ENCODE measurements around the gene BGN. TPM values are rescaled to one million over a fixed set of nuclear protein-coding genes. Genes with fewer than 3 reads are reported as not detected.

BGN gene
- polyA plus RNA-seq, 3 donors: not detected

- peak overlapping the region in 2 of 7 donors; percentile 18 to 68 for H3K27ac Mint-ChIP-seq
- DNase-seq: no peak
- peaks cover 0 to 9% (median 3%) of the 10 kb centered on the region in 3 donors for H3K27me3 Mint-ChIP-seq (ENCODE audit: low read depth in 3 of 3)
- Histone ChIP-seq H3K4me3 (replicated peaks in 1 of 3; ENCODE audit: low read depth in 2 of 3, low read length in 3 of 3) (no peak overlapping the region), H3K4me2 (replicated peaks; ENCODE audit: extremely low read depth, low read length, poor library complexity, severe bottlenecking) (no peak overlapping the region), H3K9ac (ENCODE audit: insufficient read depth, low read length, poor library complexity, severe bottlenecking) (no peak overlapping the region), H3K9me3 (replicated peaks in 1 of 2; ENCODE audit: control insufficient read depth in 1 of 2, insufficient read depth in 1 of 2, low read length in 2 of 2) (no peaks in the 10 kb centered on the region), H3K36me3 (replicated peaks in 1 of 2; ENCODE audit: control insufficient read depth in 1 of 2, insufficient read depth in 2 of 2, low read length in 2 of 2) (peaks cover 21 to 29% of the 10 kb centered on the region in 2 donors), H3K79me2 (ENCODE audit: insufficient read depth, low read length) (no peaks in the 10 kb centered on the region), H3K4me1 (ENCODE audit: control insufficient read depth in 1 of 2, insufficient read depth in 2 of 2, low read length in 2 of 2) (no peaks in the 10 kb centered on the region), H4K20me1 (ENCODE audit: insufficient read depth, low read length) (no peaks in the 10 kb centered on the region), H2AFZ (ENCODE audit: insufficient read depth, low read depth, low read length, poor library complexity, severe bottlenecking) (no peak overlapping the region), H3K27ac (ENCODE audit: low read depth in 1 of 2, low read length in 2 of 2) (no peak overlapping the region), H3K27me3 (ENCODE audit: control insufficient read depth in 2 of 2, insufficient read depth in 2 of 2, low read length in 2 of 2) (no peaks in the 10 kb centered on the region)
- H3K4me1 Mint-ChIP-seq: no peaks in the 10 kb centered on the region
- WGBS (ENCODE audit: insufficient coverage): 93% methylated on average over 9 of the region's 17 CpGs
- TF ChIP-seq, protein P1, sequence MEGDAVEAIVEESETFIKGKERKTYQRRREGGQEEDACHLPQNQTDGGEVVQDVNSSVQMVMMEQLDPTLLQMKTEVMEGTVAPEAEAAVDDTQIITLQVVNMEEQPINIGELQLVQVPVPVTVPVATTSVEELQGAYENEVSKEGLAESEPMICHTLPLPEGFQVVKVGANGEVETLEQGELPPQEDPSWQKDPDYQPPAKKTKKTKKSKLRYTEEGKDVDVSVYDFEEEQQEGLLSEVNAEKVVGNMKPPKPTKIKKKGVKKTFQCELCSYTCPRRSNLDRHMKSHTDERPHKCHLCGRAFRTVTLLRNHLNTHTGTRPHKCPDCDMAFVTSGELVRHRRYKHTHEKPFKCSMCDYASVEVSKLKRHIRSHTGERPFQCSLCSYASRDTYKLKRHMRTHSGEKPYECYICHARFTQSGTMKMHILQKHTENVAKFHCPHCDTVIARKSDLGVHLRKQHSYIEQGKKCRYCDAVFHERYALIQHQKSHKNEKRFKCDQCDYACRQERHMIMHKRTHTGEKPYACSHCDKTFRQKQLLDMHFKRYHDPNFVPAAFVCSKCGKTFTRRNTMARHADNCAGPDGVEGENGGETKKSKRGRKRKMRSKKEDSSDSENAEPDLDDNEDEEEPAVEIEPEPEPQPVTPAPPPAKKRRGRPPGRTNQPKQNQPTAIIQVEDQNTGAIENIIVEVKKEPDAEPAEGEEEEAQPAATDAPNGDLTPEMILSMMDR (IDR thresholded peaks at IDR 0.05): no peak
- intact Hi-C loops (cut with micrococcal nuclease): no loop called here
- no peaks in the 10 kb centered on the region for H3K9me3 Mint-ChIP-seq
- peaks cover 16 to 23% of the 10 kb centered on the region in 2 donors for H3K36me3 Mint-ChIP-seq
- H3K4me3 Mint-ChIP-seq: no peak overlapping the region
These were observed 47.7 kb upstream of the BGN start for GRCh38 chrX:153446950-153447580.

- no peak overlapping the region for H3K4me2 ChIP-seq (replicated peaks; ENCODE audit: extremely low read depth, low read length, poor library complexity, severe bottlenecking)
- no peak overlapping the region for H2AFZ ChIP-seq (ENCODE audit: insufficient read depth, low read depth, low read length, poor library complexity, severe bottlenecking)
- H3K79me2 ChIP-seq (ENCODE audit: insufficient read depth, low read length): no peaks in the 10 kb centered on the region
- no peak overlapping the region for H3K27ac ChIP-seq (ENCODE audit: low read depth in 1 of 2, low read length in 2 of 2)
- Mint-ChIP-seq H3K27ac (no peak overlapping the region), H3K4me3 (no peak overlapping the region), H3K9me3 (no peaks in the 10 kb centered on the region), H3K27me3 (ENCODE audit: low read depth in 3 of 3) (peaks cover 0 to 9% (median 3%) of the 10 kb centered on the region in 3 donors), H3K4me1 (no peaks in the 10 kb centered on the region), H3K36me3 (peaks cover 16 to 23% of the 10 kb centered on the region in 2 donors)
- no peaks in the 10 kb centered on the region for H4K20me1 ChIP-seq (ENCODE audit: insufficient read depth, low read length)
- no peak for DNase-seq
- no peaks in the 10 kb centered on the region for H3K4me1 ChIP-seq (ENCODE audit: control insufficient read depth in 1 of 2, insufficient read depth in 2 of 2, low read length in 2 of 2)
- peaks cover 24 to 33% of the 10 kb centered on the region in 2 donors for H3K36me3 ChIP-seq (replicated peaks in 1 of 2; ENCODE audit: control insufficient read depth in 1 of 2, insufficient read depth in 2 of 2, low read length in 2 of 2)
- H3K4me3 ChIP-seq (replicated peaks in 1 of 3; ENCODE audit: low read depth in 2 of 3, low read length in 3 of 3): no peak overlapping the region
- no peaks in the 10 kb centered on the region for H3K27me3 ChIP-seq (ENCODE audit: control insufficient read depth in 2 of 2, insufficient read depth in 2 of 2, low read length in 2 of 2)
- TF ChIP-seq, protein P1 (IDR thresholded peaks at IDR 0.05): no peak
- H3K9ac ChIP-seq (ENCODE audit: insufficient read depth, low read length, poor library complexity, severe bottlenecking): no peak overlapping the region
- H3K9me3 ChIP-seq (replicated peaks in 1 of 2; ENCODE audit: control insufficient read depth in 1 of 2, insufficient read depth in 1 of 2, low read length in 2 of 2): no peaks in the 10 kb centered on the region
- WGBS (ENCODE audit: insufficient coverage): no CpG with 5 or more reads among the region's 8 CpGs
- intact Hi-C loops (cut with micrococcal nuclease): no loop called here
These were observed 47.2 kb upstream of the BGN start for GRCh38 chrX:153447581-153447960.

Measured in CD14-positive monocyte (primary cell).